Mucosa of rectum (tissue), 2 donors: ENCODE results near the gene FUZ.

ENCODE experiments used
- H3K27ac ChIP-seq, 2 donors: one replicate each; pipeline ENCODE4 v1.7.0; 2013; ENCODE audit warnings: inconsistent platforms in 2 of 2, low read depth in 2 of 2, low read length in 2 of 2
- H3K27me3 ChIP-seq, 2 donors: one replicate each; pipeline ENCODE4 v1.7.0; 2013; ENCODE audit warnings: low read length in 2 of 2; ENCODE audit not compliant: control insufficient read depth in 2 of 2, insufficient read depth in 2 of 2
- H3K36me3 ChIP-seq, 2 donors: one replicate each; pipeline ENCODE4 v1.7.0; 2013; ENCODE audit warnings: low read length in 2 of 2; ENCODE audit not compliant: control insufficient read depth in 2 of 2, insufficient read depth in 2 of 2
- H3K4me1 ChIP-seq, 2 donors: one replicate each; pipeline ENCODE4 v1.7.0; 2013; ENCODE audit warnings: low read length in 2 of 2, mild to moderate bottlenecking in 1 of 2; ENCODE audit not compliant: control insufficient read depth in 2 of 2, insufficient read depth in 2 of 2
- H3K4me3 ChIP-seq, 2 donors: one replicate each; pipeline ENCODE4 v1.7.0; 2013; ENCODE audit warnings: low read length in 2 of 2
- H3K9ac ChIP-seq, 2 donors: one replicate each; pipeline ENCODE4 v1.7.0; 2013; ENCODE audit warnings: low read length in 2 of 2, low read depth in 1 of 2, mild to moderate bottlenecking in 1 of 2
- H3K9me3 ChIP-seq, 2 donors: one replicate each; pipeline ENCODE4 v1.7.0; 2013; ENCODE audit warnings: low read length in 2 of 2; ENCODE audit not compliant: control insufficient read depth in 2 of 2
- donor health status: healthy.
- donor health status: Normal muscosa, but diverticular disease.

The FUZ gene

GRCh38 chr19:49758292-49758691, 54.8 kb downstream of the FUZ start:
- no peaks in the 10 kb centered on the region for H3K4me1 ChIP-seq
- H3K27me3 ChIP-seq, result no peaks in the 10 kb centered on the region
- no peaks in the 10 kb centered on the region for H3K36me3 ChIP-seq
- H3K27ac ChIP-seq, result no peak overlapping the region
- no peak overlapping the region for H3K9ac ChIP-seq
- no peaks in the 10 kb centered on the region for H3K9me3 ChIP-seq
- H3K4me3 ChIP-seq, result no peak overlapping the region
